A673 (cell line): Measurements from ENCODE around the gene PBX4. TPM values are rescaled to one million over a fixed set of nuclear protein-coding genes. Genes with fewer than 3 reads are reported as not detected.
"Not testable (repeated sequence)": the region's sequence is repeated elsewhere in the genome, so short reads cannot be mapped to it uniquely, and the experiment has no call there.

Source experiments
- Bru-seq: library from RNA; stranded (reverse); fragments of 400-500 nt; gene quantifications from one replicate; lab custom pipeline; 2021; lab: Mats Ljungman, UMichigan
- BruChase-seq, 2 experiments: library from RNA; stranded (reverse); fragments of 400-500 nt; gene quantifications; one replicate each; lab custom pipeline; 2021; lab: Mats Ljungman, UMichigan
- BruUV-seq: library from RNA; stranded (reverse); fragments of 400-500 nt; replicated peaks from 2 replicates; lab custom pipeline; 2021; lab: Mats Ljungman, UMichigan
- CTCF ChIA-PET: fragments of 300-600 bp; sonication (Branson Sonifier 250); formaldehyde crosslinking; loops from one replicate; lab custom pipeline; 2022; ENCODE audit warnings: antibody characterized with exemption; lab: Charles Lee
- POLR2A ChIA-PET: fragments of 300-600 bp; sonication (Branson Sonifier 250); formaldehyde crosslinking; loops from one replicate; lab custom pipeline; 2022; ENCODE audit warnings: antibody characterized with exemption; ENCODE audit not compliant: low non-redundant PET; lab: Charles Lee
- DNase-seq: peaks from one replicate; pipeline ENCODE4 v3.0.0-alpha.2; 2015; ENCODE audit warnings: low spot score
- H3K27ac ChIP-seq: fragments of 200-600 bp; sonication (generic); 2 replicates; pipeline ENCODE4 v1.5.1; 2016; ENCODE audit warnings: mixed run types, low read depth, mild to moderate bottlenecking, mixed read lengths, antibody characterized with exemption, low read length; ENCODE audit not compliant: poor library complexity, severe bottlenecking
- H3K27me3 ChIP-seq: fragments of 200-600 bp; sonication (generic); replicated peaks from 2 replicates; pipeline ENCODE4 v1.6.1; 2017; ENCODE audit warnings: mixed run types, low read depth, mild to moderate bottlenecking, mixed read lengths, antibody characterized with exemption, low read length; ENCODE audit not compliant: insufficient read depth, poor library complexity
- H3K36me3 ChIP-seq: fragments of 200-600 bp; sonication (generic); 2 replicates; pipeline ENCODE4 v1.6.1; 2016; ENCODE audit warnings: mixed run types, mild to moderate bottlenecking, mixed read lengths, antibody characterized with exemption, low read length; ENCODE audit not compliant: insufficient read depth, poor library complexity, severe bottlenecking
- H3K4me1 ChIP-seq: fragments of 200-600 bp; sonication (generic); 2 replicates; pipeline ENCODE4 v1.6.1; 2017; ENCODE audit warnings: mixed run types, mild to moderate bottlenecking, mixed read lengths, antibody characterized with exemption, low read length; ENCODE audit not compliant: insufficient read depth, poor library complexity, severe bottlenecking
- H3K4me3 ChIP-seq: fragments of 200-600 bp; sonication (generic); 2 replicates; pipeline ENCODE4 v1.5.1; 2016; ENCODE audit warnings: low read depth, mixed run types, mild to moderate bottlenecking, mixed read lengths, low read length; ENCODE audit not compliant: poor library complexity, severe bottlenecking
- H3K9me3 ChIP-seq: fragments of 200-600 bp; sonication (generic); 2 replicates; pipeline ENCODE4 v1.6.1; 2016; ENCODE audit warnings: mixed run types, low read depth, mild to moderate bottlenecking, mixed read lengths, antibody characterized with exemption, low read length; ENCODE audit not compliant: poor library complexity, severe bottlenecking
- CTCF ChIP-seq: fragments of 300-800, 200-600 bp; sonication (generic); conservative IDR thresholded peaks from 2 replicates; pipeline ENCODE4 v1.5.1; 2017; ENCODE audit warnings: low read depth, mild to moderate bottlenecking, antibody characterized with exemption, low read length, moderate library complexity, mixed read lengths
- EZH2 ChIP-seq: fragments of 200-600 bp; sonication (generic); IDR thresholded peaks from 2 replicates; pipeline ENCODE4 v1.6.1; 2017; ENCODE audit warnings: borderline replicate concordance, low read depth, mild to moderate bottlenecking, mixed read lengths, antibody characterized with exemption, low read length; ENCODE audit not compliant: poor library complexity, severe bottlenecking
- intact Hi-C: fragments of 100-400 bp; cut with micrococcal nuclease; formaldehyde crosslinking; loops from one replicate; pipeline ENCODE4 v1.10.0; 2022; ENCODE audit not compliant: unreplicated experiment
- long read RNA-seq: library from polyadenylated mRNA; stranded (forward); transcript quantifications from one replicate; pipeline ENCODE4 v2.0.0, GENCODE V29; 2022
- total RNA-seq: library from RNA; stranded (reverse); gene quantifications from 2 replicates; pipeline ENCODE4 v1.2.3, GENCODE V29; 2021

Gene PBX4
- total RNA-seq (3.1 and 4.6 TPM in 2 replicates), Bru-seq, nascent RNA (percentile 44 among the genes with signal in this experiment), BruChase-seq, experiment 1, labeled RNA remaining after a 2-hour chase (percentile 51 among the genes with signal in this experiment), BruChase-seq, experiment 2, labeled RNA remaining after a 6-hour chase (percentile 56 among the genes with signal in this experiment)
- long read RNA-seq, partial matches to known transcripts = 0 of 9 reads
- long read RNA-seq, other reads (novel, unspliced or antisense) = 5 of 9 reads

- peak within 1 kb of the TSS; percentile 58 for H3K4me3 ChIP-seq
- H3K27me3 ChIP-seq = no peaks in the 10 kb centered on the region
- POLR2A ChIA-PET = no interaction called here
- CTCF ChIA-PET = no interaction called here
- intact Hi-C loops = no loop called here
- no peaks in the 10 kb centered on the region for H3K9me3 ChIP-seq
- H3K27ac ChIP-seq = peak within 1 kb of the TSS; percentile 74
- BruUV-seq = no TSS peak
- TF ChIP-seq EZH2 = no peak
- TF ChIP-seq CTCF = no peak
- H3K4me1 ChIP-seq = peaks cover 7% of the 10 kb centered on the region
- DNase-seq = peak; percentile 97
- H3K36me3 ChIP-seq = no peaks in the 10 kb centered on the region
Observed at GRCh38 chr19:19618219-19619051, at the start of gene PBX4. Gene PBX4 (minus strand): TSS chr19:19618687. CDS start chr19:19618629, 58 bp downstream.

GRCh38 chr19:19665420-19665948 is 47.0 kb upstream of the PBX4 start:
- H3K4me1 ChIP-seq = peaks cover 21% of the 10 kb centered on the region
- H3K27ac ChIP-seq, intact Hi-C loops, H3K27me3 ChIP-seq, CTCF ChIA-PET, H3K9me3 ChIP-seq, POLR2A ChIA-PET, H3K4me3 ChIP-seq, BruUV-seq, H3K36me3 ChIP-seq, DNase-seq: not testable (repeated sequence)

GRCh38 chr19:19663256-19664120 is 45.0 kb upstream of the PBX4 start, which contains the start of gene ATP13A1:
Gene ATP13A1 (minus strand): TSS chr19:19663676. CDS start chr19:19663666, 10 bp downstream.
- CTCF ChIA-PET = interaction anchor here (1.0 kb wide), 1 partner anchor 113 kb away, joined by 3 read pairs; no protein-coding TSS in a partner anchor
- Histone ChIP-seq H3K27ac (peak within 1 kb of the TSS; percentile 93), H3K9me3 (no peaks in the 10 kb centered on the region), H3K36me3 (peaks cover 13% of the 10 kb centered on the region), H3K4me1 (peaks cover 12% of the 10 kb centered on the region), H3K27me3 (no peaks in the 10 kb centered on the region), H3K4me3 (peak within 1 kb of the TSS; percentile 86)
- no TSS peak for BruUV-seq
- no peak for TF ChIP-seq EZH2
- peak; percentile 27; the same call in 1 of the 2 replicates for TF ChIP-seq CTCF
- POLR2A ChIA-PET = interaction anchor here (0.6 kb wide), 1 partner anchor 170 kb away, joined by 3 read pairs; no protein-coding TSS in a partner anchor
- intact Hi-C loops = no loop called here
- peak; percentile 98 for DNase-seq
